Parathyroid adenoma (tissue), 2 donors: ENCODE measurements around the gene ENTPD8.

Experiments used
- H2AFZ ChIP-seq: fragments of 300-600 bp; sonication (generic); one replicate; pipeline ENCODE4 v1.7.0; 2017; ENCODE audit warnings: antibody characterized with exemption, mild to moderate bottlenecking
- H3K27ac ChIP-seq: fragments of 300-600 bp; sonication (generic); one replicate; pipeline ENCODE4 v1.7.0; 2017
- H3K27me3 ChIP-seq: fragments of 300-600 bp; sonication (generic); one replicate; pipeline ENCODE4 v1.7.0; 2017; ENCODE audit warnings: low read length; ENCODE audit not compliant: control insufficient read depth, insufficient read depth
- H3K36me3 ChIP-seq: fragments of 300-600 bp; sonication (generic); one replicate; pipeline ENCODE4 v1.7.0; 2017; ENCODE audit warnings: low read length; ENCODE audit not compliant: control insufficient read depth, insufficient read depth
- H3K4me1 ChIP-seq: fragments of 300-600 bp; sonication (generic); one replicate; pipeline ENCODE4 v1.7.0; 2017; ENCODE audit warnings: control low read depth
- H3K4me2 ChIP-seq: fragments of 300-600 bp; sonication (generic); one replicate; pipeline ENCODE4 v1.7.0; 2017; ENCODE audit warnings: low read length
- H3K4me3 ChIP-seq: fragments of 300-600 bp; sonication (generic); one replicate; pipeline ENCODE4 v1.7.0; 2017; ENCODE audit warnings: low read depth, low read length
- H3K79me2 ChIP-seq: fragments of 300-600 bp; sonication (generic); one replicate; pipeline ENCODE4 v1.7.0; 2017; ENCODE audit warnings: control low read depth
- H3K9ac ChIP-seq: fragments of 300-600 bp; sonication (generic); one replicate; pipeline ENCODE4 v1.7.0; 2017; ENCODE audit warnings: mild to moderate bottlenecking
- H3K9me3 ChIP-seq: fragments of 300-600 bp; sonication (generic); one replicate; pipeline ENCODE4 v1.7.0; 2017; ENCODE audit warnings: low read length; ENCODE audit not compliant: control insufficient read depth
- TF ChIP-seq, protein P1 (sequence below): fragments of 300-600 bp; sonication (generic); IDR thresholded peaks from one replicate; pipeline ENCODE4 v1.7.0; 2017; ENCODE audit warnings: antibody characterized with exemption, mild to moderate bottlenecking
- donor health status: primary hyperparathyroidism.

The ENTPD8 gene

DNA sequence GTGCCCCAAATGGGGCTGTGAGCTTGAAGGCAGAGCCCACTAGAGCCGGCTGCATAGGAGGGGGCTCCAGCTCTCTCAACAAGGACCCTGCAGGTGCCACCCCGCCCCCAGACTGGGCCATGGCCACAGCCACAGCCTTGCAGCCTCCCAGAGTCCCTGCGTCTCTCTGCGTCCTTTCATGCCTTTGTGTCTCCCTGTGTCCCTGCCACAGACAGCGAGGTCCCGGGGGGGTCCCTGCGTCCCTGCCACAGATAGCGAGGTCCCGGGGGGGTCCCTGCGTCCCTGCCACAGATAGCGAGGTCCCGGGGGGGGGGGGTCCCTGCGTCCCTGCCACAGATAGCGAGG is 11.6 kb downstream of the ENTPD8 start:
- Histone ChIP-seq H3K4me2 (no peak overlapping the region), H3K4me1 (no peaks in the 10 kb centered on the region), H3K4me3 (no peak overlapping the region), H3K27ac (no peak overlapping the region), H3K36me3 (no peaks in the 10 kb centered on the region), H3K9me3 (no peaks in the 10 kb centered on the region), H3K9ac (no peak overlapping the region), H2AFZ (no peak overlapping the region), H3K79me2 (no peaks in the 10 kb centered on the region), H3K27me3 (no peaks in the 10 kb centered on the region)
- TF ChIP-seq, protein P1, sequence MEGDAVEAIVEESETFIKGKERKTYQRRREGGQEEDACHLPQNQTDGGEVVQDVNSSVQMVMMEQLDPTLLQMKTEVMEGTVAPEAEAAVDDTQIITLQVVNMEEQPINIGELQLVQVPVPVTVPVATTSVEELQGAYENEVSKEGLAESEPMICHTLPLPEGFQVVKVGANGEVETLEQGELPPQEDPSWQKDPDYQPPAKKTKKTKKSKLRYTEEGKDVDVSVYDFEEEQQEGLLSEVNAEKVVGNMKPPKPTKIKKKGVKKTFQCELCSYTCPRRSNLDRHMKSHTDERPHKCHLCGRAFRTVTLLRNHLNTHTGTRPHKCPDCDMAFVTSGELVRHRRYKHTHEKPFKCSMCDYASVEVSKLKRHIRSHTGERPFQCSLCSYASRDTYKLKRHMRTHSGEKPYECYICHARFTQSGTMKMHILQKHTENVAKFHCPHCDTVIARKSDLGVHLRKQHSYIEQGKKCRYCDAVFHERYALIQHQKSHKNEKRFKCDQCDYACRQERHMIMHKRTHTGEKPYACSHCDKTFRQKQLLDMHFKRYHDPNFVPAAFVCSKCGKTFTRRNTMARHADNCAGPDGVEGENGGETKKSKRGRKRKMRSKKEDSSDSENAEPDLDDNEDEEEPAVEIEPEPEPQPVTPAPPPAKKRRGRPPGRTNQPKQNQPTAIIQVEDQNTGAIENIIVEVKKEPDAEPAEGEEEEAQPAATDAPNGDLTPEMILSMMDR = no peak

DNA sequence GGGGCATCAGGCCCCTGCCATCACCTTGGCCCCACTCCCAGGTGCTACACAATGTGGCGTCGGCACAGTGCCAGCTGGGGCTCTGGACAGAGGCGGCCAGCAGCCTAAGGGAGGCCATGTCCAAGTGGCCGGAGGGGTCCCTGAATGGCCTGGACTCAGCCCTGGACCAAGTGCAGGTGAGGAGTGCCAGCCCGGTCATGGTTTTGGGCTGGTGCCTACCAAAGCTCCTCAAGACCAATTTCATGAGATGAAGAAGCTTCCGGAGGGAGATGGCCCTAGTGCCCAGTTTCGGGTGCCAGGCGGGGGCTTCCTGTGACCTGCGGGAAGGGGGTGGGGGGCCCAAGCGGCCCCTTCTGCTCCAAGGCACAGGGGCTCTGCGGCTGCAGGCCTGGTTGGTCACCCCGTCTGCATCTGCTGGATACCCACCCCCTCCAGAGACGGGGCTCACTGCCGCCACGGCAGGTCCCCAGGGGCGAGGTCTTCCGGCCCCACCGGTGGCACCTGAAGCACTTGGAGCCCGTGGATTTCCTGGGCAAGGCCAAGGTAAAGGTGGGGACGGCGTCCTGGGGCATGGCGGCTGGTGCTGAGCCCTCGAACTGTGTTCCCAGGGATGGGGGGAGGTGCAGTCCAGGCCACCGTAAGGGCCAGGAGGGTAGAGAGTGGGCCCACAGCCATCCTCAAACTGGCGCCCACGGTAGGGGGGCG is 12.2 kb downstream of the ENTPD8 start:
- no peaks in the 10 kb centered on the region for H3K79me2 ChIP-seq
- TF ChIP-seq, protein P1 = no peak
- no peaks in the 10 kb centered on the region for H3K4me1 ChIP-seq
- H3K4me3 ChIP-seq = no peak overlapping the region
- H3K27ac ChIP-seq = no peak overlapping the region
- no peaks in the 10 kb centered on the region for H3K36me3 ChIP-seq
- H3K27me3 ChIP-seq = no peaks in the 10 kb centered on the region
- no peak overlapping the region for H2AFZ ChIP-seq
- H3K9ac ChIP-seq = no peak overlapping the region
- H3K9me3 ChIP-seq = no peaks in the 10 kb centered on the region
- H3K4me2 ChIP-seq = no peak overlapping the region

DNA sequence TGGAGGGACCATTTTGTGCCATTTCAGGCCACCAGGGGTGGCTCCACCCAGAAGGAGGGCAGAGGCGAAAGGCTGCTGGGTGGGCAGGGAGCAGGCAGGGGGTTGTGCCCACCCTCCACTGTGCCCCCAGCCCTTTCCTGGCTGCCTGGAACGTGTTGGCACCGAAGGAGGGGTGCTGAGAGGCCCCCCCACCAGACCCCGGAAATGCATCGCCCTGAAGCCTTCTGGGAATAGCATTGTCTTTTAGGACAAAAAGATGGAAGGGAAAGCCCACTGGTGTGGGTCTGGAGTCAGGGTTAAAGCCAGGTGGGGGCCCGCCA is 12.9 kb downstream of the ENTPD8 start:
- Histone ChIP-seq H3K9me3 (no peaks in the 10 kb centered on the region), H3K4me3 (no peak overlapping the region), H2AFZ (no peak overlapping the region), H3K79me2 (no peaks in the 10 kb centered on the region), H3K27me3 (no peaks in the 10 kb centered on the region), H3K27ac (no peak overlapping the region), H3K36me3 (no peaks in the 10 kb centered on the region), H3K9ac (no peak overlapping the region), H3K4me2 (no peak overlapping the region), H3K4me1 (no peaks in the 10 kb centered on the region)
- TF ChIP-seq, protein P1 = no peak

DNA sequence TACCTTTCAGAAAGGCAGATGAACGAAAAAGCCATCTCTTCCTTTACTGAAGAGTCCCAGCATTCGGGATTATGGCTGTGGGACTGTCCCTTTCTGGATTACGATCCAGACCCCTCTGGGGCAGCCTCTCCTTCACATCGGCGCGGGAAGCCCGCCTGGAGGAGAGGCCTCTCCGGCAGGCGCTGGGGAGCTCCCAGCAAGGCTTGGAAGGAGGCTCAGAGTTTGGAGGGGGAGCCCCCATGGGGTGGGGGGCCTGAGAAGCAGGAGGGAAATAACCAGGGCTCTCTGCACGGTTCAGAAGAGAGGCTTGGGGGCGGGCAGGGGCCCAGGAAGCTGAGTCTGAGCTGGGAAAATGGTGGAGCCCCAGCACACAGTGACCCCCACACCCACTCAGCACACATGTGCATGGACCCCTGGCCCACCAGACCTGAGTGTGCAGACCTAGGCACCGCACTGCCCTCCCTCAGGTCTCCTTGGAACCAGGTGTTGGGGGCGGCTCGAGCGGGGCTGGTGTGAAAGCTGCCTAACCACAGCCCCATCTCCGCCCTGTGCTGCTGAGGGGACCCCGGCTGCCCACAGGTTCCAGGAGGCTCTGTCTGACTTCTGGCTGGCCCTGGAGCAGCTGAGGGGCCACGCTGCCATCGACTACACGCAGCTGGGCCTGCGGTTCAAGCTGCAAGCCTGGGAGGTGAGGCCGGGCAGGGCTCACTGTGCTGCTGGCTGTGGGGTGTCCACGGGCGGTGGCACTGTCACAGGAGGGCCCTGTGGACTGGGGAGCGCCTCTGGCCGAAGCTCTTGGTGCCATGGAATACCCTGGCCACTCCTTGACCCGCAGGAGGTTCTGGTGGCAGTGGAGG is 13.5 kb downstream of the ENTPD8 start:
- H3K4me3 ChIP-seq = no peak overlapping the region
- no peak overlapping the region for H3K9ac ChIP-seq
- H3K4me2 ChIP-seq = no peak overlapping the region
- no peaks in the 10 kb centered on the region for H3K79me2 ChIP-seq
- no peak overlapping the region for H2AFZ ChIP-seq
- H3K36me3 ChIP-seq = no peaks in the 10 kb centered on the region
- TF ChIP-seq, protein P1 = no peak
- H3K27ac ChIP-seq = no peak overlapping the region
- H3K9me3 ChIP-seq = no peaks in the 10 kb centered on the region
- H3K27me3 ChIP-seq = no peaks in the 10 kb centered on the region
- H3K4me1 ChIP-seq = no peaks in the 10 kb centered on the region
